ENCODE measurements around the gene PHTF2. TPM values are rescaled to one million over a fixed set of nuclear protein-coding genes. Genes with fewer than 3 reads are reported as not detected.

The PHTF2 gene
- total and polyA plus RNA-seq, 2 experiments from 2014 or later, result 13.3 to 26.9 TPM

- Histone ChIP-seq H3K27ac (no peak overlapping the region), H4K20me1 (ENCODE audit: insufficient read depth, poor library complexity, severe bottlenecking) (no peaks in the 10 kb centered on the region), H3K79me2 (no peaks in the 10 kb centered on the region), H3K36me3 (replicated peaks; ENCODE audit: insufficient read depth, low read depth) (no peaks in the 10 kb centered on the region), H2AFZ (no peak overlapping the region), H3K9me2 (replicated peaks; ENCODE audit: insufficient read depth) (no peaks in the 10 kb centered on the region), H3K4me2 (no peak overlapping the region), H3K9me3 (ENCODE audit: low read depth) (no peaks in the 10 kb centered on the region), H3K4me3 (no peak overlapping the region), H3K27me3 (no peaks in the 10 kb centered on the region), H3K4me1 (ENCODE audit: insufficient read depth) (no peaks in the 10 kb centered on the region)
- 53% methylated on average over 2 of the region's 2 CpGs for WGBS (ENCODE audit: low lambda C conversion rate, missing lambda C conversion rate)
- no peak for DNase-seq (ENCODE audit: low spot score)
- TF ChIP-seq EZH2phosphoT487 (IDR thresholded peaks at IDR 0.05; ENCODE audit: low read depth, severe bottlenecking, unreplicated experiment) (no peak), CTCF (IDR thresholded peaks at IDR 0.05; ENCODE audit: poor library complexity) (no peak), EZH2 (IDR thresholded peaks at IDR 0.05; ENCODE audit: borderline replicate concordance) (no peak)
Measured at GRCh38 chr7:77930496-77930895, 131.9 kb downstream of the PHTF2 start.

GRCh38 chr7:77931841-77932240, 133.3 kb downstream of the PHTF2 start:
- H3K36me3 ChIP-seq (replicated peaks; ENCODE audit: insufficient read depth, low read depth), result no peaks in the 10 kb centered on the region
- no peaks in the 10 kb centered on the region for H3K4me1 ChIP-seq (ENCODE audit: insufficient read depth)
- H3K27ac ChIP-seq, result no peak overlapping the region
- no peak overlapping the region for H2AFZ ChIP-seq
- H3K4me2 ChIP-seq, result no peak overlapping the region
- WGBS (ENCODE audit: low lambda C conversion rate, missing lambda C conversion rate), result 68% methylated on average over 5 of the region's 5 CpGs
- no peaks in the 10 kb centered on the region for H4K20me1 ChIP-seq (ENCODE audit: insufficient read depth, poor library complexity, severe bottlenecking)
- no peaks in the 10 kb centered on the region for H3K27me3 ChIP-seq
- H3K9me2 ChIP-seq (replicated peaks; ENCODE audit: insufficient read depth), result no peaks in the 10 kb centered on the region
- no peak for DNase-seq (ENCODE audit: low spot score)
- no peaks in the 10 kb centered on the region for H3K9me3 ChIP-seq (ENCODE audit: low read depth)
- no peak overlapping the region for H3K4me3 ChIP-seq
- TF ChIP-seq EZH2 (IDR thresholded peaks at IDR 0.05; ENCODE audit: borderline replicate concordance) (no peak), CTCF (IDR thresholded peaks at IDR 0.05; ENCODE audit: poor library complexity) (no peak), EZH2phosphoT487 (IDR thresholded peaks at IDR 0.05; ENCODE audit: low read depth, severe bottlenecking, unreplicated experiment) (no peak)
- no peaks in the 10 kb centered on the region for H3K79me2 ChIP-seq

- no peaks in the 10 kb centered on the region for H3K36me3 ChIP-seq (replicated peaks; ENCODE audit: insufficient read depth, low read depth)
- H3K9me3 ChIP-seq (ENCODE audit: low read depth), result no peaks in the 10 kb centered on the region
- no peak overlapping the region for H3K27ac ChIP-seq
- no peak for DNase-seq (ENCODE audit: low spot score)
- H3K4me2 ChIP-seq, result no peak overlapping the region
- H4K20me1 ChIP-seq (ENCODE audit: insufficient read depth, poor library complexity, severe bottlenecking), result no peaks in the 10 kb centered on the region
- H3K27me3 ChIP-seq, result no peaks in the 10 kb centered on the region
- H2AFZ ChIP-seq, result no peak overlapping the region
- H3K4me3 ChIP-seq, result no peak overlapping the region
- H3K4me1 ChIP-seq (ENCODE audit: insufficient read depth), result no peaks in the 10 kb centered on the region
- H3K79me2 ChIP-seq, result no peaks in the 10 kb centered on the region
- TF ChIP-seq EZH2 (IDR thresholded peaks at IDR 0.05; ENCODE audit: borderline replicate concordance), result no peak
- no peak for TF ChIP-seq EZH2phosphoT487 (IDR thresholded peaks at IDR 0.05; ENCODE audit: low read depth, severe bottlenecking, unreplicated experiment)
- TF ChIP-seq CTCF (IDR thresholded peaks at IDR 0.05; ENCODE audit: poor library complexity), result no peak
- 82% methylated on average over 3 of the region's 3 CpGs for WGBS (ENCODE audit: low lambda C conversion rate, missing lambda C conversion rate)
- H3K9me2 ChIP-seq (replicated peaks; ENCODE audit: insufficient read depth), result no peaks in the 10 kb centered on the region
Measured at GRCh38 chr7:77933394-77933793, 134.8 kb downstream of the PHTF2 start.

All from hepatocyte (in vitro differentiated cells).